ENCODE measurements around the gene ESD.

- TF ChIP-seq POLR2A (IDR thresholded peaks at IDR 0.05) (no peak), CTCF (IDR thresholded peaks at IDR 0.05) (no peak), POLR2AphosphoS5 (IDR thresholded peaks at IDR 0.05) (no peak)
Observed at GRCh38 chr13:46803586-46803985, 6.6 kb upstream of the ESD start.
